ENCODE results near the gene HOXB3. TPM values are rescaled to one million over a fixed set of nuclear protein-coding genes. Genes with fewer than 3 reads are reported as not detected.

The HOXB3 gene
- total and polyA plus RNA-seq, 8 donors, result 1.1 to 5.6 (median 2.0) TPM

DNA sequence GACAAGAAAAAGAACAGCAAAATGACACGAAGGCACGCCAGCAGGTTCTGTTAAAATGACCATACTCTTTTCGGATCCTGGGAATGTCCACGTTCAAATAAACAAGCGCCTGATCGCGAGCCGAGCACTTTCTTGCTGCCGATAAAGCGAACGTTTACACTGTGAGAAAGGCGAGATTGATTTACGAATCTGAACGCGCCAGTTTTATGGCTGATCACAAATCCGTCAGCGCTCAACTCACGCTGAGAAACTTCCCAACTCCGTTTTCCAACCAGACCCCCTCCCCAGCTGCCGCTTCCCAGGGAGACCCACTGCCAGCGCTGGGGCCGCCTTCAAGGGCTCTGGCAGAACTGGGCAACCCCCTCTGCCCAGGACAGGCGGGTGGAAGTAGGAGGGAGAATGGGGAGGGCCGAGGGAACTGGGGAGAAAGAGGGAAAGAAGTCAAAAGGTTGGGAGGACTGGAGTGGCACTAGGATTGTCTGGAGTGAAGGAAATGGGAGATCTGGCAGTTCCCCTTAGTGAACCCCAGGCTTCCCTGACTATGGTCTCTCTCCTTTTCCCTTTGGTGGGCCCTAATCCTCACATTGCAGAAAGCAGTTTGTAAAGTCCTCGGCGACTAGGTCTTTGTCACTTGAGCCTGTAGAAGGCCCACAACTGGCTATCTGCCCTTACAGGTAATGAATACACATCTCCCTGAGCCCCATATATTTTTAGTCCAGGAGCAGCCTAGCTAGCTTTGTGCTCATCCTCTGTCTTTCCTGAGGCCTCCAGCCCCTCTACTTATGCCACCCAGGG, 18.8 kb downstream of the HOXB3 start:
- Histone ChIP-seq H3K9me3 (no peaks in the 10 kb centered on the region), H3K36me3 (no peaks in the 10 kb centered on the region), H3K27me3 (peaks cover 0 to 40% (median 2%) of the 10 kb centered on the region in 4 donors), H3K4me3 (peak overlapping the region in 1 of 4 donors; percentile 5), H3K27ac (peak overlapping the region in 2 of 4 donors; percentile 13 to 19), H3K4me1 (no peaks in the 10 kb centered on the region)
- no peak for FAIRE-seq
- WGBS, 2 donors, result 14 to 17% methylated on average over 26 of the region's 26 CpGs
- ATAC-seq, result no peak
- TF ChIP-seq, protein P1, sequence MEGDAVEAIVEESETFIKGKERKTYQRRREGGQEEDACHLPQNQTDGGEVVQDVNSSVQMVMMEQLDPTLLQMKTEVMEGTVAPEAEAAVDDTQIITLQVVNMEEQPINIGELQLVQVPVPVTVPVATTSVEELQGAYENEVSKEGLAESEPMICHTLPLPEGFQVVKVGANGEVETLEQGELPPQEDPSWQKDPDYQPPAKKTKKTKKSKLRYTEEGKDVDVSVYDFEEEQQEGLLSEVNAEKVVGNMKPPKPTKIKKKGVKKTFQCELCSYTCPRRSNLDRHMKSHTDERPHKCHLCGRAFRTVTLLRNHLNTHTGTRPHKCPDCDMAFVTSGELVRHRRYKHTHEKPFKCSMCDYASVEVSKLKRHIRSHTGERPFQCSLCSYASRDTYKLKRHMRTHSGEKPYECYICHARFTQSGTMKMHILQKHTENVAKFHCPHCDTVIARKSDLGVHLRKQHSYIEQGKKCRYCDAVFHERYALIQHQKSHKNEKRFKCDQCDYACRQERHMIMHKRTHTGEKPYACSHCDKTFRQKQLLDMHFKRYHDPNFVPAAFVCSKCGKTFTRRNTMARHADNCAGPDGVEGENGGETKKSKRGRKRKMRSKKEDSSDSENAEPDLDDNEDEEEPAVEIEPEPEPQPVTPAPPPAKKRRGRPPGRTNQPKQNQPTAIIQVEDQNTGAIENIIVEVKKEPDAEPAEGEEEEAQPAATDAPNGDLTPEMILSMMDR (IDR thresholded peaks at IDR 0.05), result no peak
- intact Hi-C loops (cut with DNase I), result no loop called here
- DNase-seq, result no peak

DNA sequence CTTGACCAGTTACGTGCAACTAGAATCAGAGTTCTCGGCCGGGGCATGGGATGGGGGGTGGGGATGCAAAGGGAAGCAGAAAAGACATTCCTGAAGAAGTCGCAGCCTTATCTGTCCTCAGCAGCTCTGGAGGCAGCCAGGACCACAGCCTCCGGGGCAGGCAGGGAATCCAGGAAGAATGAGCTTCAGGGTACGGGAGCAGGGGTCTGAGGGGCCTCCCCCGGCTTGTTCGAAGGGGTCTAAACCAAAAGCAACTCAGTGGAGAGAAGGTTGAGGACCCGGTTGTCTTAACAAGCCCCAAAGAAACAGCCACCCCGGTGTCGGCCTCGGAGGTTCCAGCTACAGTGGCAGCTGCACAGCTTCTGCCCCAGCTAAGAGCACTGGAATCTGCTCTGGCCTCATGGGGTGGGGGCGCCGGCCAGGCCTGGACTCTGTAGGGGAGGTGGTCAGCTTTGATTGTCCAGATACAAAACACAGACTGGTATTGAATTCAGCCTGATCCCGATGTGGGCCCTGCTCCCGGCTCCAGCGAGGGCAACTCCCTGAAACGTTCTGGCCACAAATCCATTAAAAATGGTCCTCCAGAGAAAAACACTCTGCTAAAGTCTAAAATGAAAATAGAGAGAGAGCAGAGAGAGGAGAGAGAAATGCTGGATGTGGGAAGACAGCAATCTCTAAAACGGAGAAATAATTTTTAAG, 19.6 kb downstream of the HOXB3 start:
- H3K27me3 ChIP-seq, result peaks cover 0 to 32% (median 2%) of the 10 kb centered on the region in 4 donors
- no peaks in the 10 kb centered on the region for H3K9me3 ChIP-seq
- H3K4me3 ChIP-seq, result peak overlapping the region in 1 of 4 donors; percentile 5
- H3K27ac ChIP-seq, result peak overlapping the region in 1 of 4 donors; percentile 19
- ATAC-seq (peak in 1 of 4 donors; percentile 9), DNase-seq (no peak), FAIRE-seq (no peak)
- 10 to 12% methylated on average over 19 of the region's 19 CpGs for WGBS, 2 donors
- intact Hi-C loops (cut with DNase I), result no loop called here
- no peaks in the 10 kb centered on the region for H3K4me1 ChIP-seq
- TF ChIP-seq, protein P1 (IDR thresholded peaks at IDR 0.05), result no peak
- no peaks in the 10 kb centered on the region for H3K36me3 ChIP-seq

DNA sequence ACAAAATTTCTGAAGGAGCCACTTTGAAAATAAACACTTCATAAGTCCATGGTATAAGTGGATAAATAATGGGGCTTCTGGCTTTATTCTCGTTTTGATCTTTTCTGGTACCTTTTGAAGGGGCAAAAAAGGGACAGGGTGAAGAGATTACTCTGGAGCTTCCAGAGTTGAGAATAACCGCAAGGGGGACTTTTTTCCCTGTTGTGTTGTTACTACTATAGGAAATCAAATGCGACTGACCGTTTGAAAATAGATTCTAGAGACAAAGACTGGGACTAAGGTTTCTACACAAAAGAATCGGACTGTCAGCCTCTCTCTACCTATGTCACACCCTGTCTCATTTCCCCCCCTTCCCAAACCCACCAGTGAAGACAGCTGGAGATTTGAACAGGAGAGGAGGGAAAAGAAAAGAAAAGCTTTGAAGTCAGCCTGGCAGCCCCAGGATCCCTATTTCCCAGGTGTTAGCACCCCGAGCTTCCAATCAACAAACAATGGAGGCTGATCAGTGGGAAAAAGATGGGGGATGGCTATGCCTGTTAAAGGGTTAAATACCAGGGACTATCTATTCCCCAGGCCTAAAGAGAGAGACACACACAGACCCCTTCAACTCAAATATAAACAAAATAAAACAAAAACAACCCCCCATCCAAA, 20.2 kb downstream of the HOXB3 start:
- peaks cover 0 to 28% (median 2%) of the 10 kb centered on the region in 4 donors for H3K27me3 ChIP-seq
- no peak overlapping the region for H3K27ac ChIP-seq
- DNase-seq (no peak), FAIRE-seq (no peak), ATAC-seq (no peak)
- 13 to 16% methylated on average over 6 of the region's 6 CpGs for WGBS, 2 donors
- no peaks in the 10 kb centered on the region for H3K9me3 ChIP-seq
- H3K36me3 ChIP-seq, result no peaks in the 10 kb centered on the region
- intact Hi-C loops (cut with DNase I), result no loop called here
- peak overlapping the region in 1 of 4 donors; percentile 5 for H3K4me3 ChIP-seq
- TF ChIP-seq, protein P1 (IDR thresholded peaks at IDR 0.05), result no peak
- H3K4me1 ChIP-seq, result no peaks in the 10 kb centered on the region

DNA sequence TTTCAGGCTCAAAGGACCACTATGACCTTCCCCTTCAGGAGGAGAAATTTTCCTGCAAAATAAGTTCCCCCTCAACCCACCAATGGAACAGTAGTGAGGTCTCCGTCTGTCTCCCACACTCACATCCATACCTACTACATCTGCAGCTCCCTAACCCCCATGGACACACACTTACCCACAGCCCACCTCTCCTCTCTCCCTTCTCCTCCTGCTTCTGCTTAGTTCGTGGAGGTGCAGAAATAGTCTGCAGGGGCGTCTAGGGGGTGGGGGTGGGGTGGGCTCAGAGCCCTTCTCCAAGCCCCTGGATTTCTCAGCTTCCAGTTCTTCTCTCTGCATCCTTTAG, 20.8 kb downstream of the HOXB3 start:
- intact Hi-C loops (cut with DNase I), result no loop called here
- no peaks in the 10 kb centered on the region for H3K4me1 ChIP-seq
- DNase-seq (no peak), FAIRE-seq (no peak), ATAC-seq (no peak)
- WGBS, 2 donors, result 7 to 10% methylated on average over 3 of the region's 3 CpGs
- no peaks in the 10 kb centered on the region for H3K36me3 ChIP-seq
- peaks cover 0 to 25% (median 2%) of the 10 kb centered on the region in 4 donors for H3K27me3 ChIP-seq
- no peak overlapping the region for H3K27ac ChIP-seq
- no peaks in the 10 kb centered on the region for H3K9me3 ChIP-seq
- peak overlapping the region in 1 of 4 donors; percentile 5 for H3K4me3 ChIP-seq
- TF ChIP-seq, protein P1 (IDR thresholded peaks at IDR 0.05), result no peak

Data from pancreas (tissue), 10 donors.